Hepatocyte (in vitro differentiated cells): ENCODE results near the gene SEMA3D.

Source experiments
- CTCF ChIP-seq: fragments of 200-600 bp; sonication (generic); IDR thresholded peaks from 2 replicates; pipeline ENCODE4 v1.5.1; 2016; ENCODE audit warnings: antibody characterized with exemption, mild to moderate bottlenecking; ENCODE audit not compliant: poor library complexity
- EZH2 ChIP-seq: fragments of 200-600 bp; sonication (generic); IDR thresholded peaks from 2 replicates; pipeline ENCODE4 v1.6.1; 2016; ENCODE audit warnings: antibody characterized with exemption, mild to moderate bottlenecking, borderline replicate concordance

GRCh38 chr7:85095806-85096205 is 91.0 kb downstream of the SEMA3D start:
- TF ChIP-seq EZH2 (no peak), CTCF (no peak)
